SKM-1 (cell line): ENCODE data around the gene ALDH1B1.

ENCODE experiments used
- DNase-seq: peaks from one replicate; lab custom pipeline; 2025; ENCODE audit not compliant: unreplicated experiment; lab: John Stamatoyannopoulos, UW

ALDH1B1 gene

GRCh38 chr9:38392235-38393127 lies at the start of gene ALDH1B1:
ALDH1B1 (plus strand) TSS chr9:38392702; CDS start chr9:38395749, 3,047 bp downstream.
- peak; percentile 77 for DNase-seq

DNA sequence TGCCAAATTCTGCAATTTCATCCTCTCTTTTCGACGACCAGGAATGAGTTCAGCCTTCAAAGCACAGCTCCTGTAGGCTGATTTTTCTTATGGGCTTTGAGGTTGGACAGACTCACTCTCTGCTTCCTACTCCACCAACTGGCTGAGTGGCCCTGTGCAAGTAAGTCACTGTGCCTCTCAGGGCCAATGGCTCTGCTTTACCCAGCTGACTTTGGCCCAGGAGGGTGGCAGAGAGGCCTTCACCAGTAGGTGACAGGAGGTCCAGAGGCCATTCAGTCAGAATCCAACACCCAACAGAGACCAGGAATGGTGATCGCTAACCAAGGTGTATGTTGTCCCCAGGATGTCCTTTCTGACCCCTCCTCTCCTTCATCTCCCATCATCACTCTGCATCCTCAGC lies 49.5 kb upstream of the ALDH1B1 start:
- no peak for DNase-seq

DNA sequence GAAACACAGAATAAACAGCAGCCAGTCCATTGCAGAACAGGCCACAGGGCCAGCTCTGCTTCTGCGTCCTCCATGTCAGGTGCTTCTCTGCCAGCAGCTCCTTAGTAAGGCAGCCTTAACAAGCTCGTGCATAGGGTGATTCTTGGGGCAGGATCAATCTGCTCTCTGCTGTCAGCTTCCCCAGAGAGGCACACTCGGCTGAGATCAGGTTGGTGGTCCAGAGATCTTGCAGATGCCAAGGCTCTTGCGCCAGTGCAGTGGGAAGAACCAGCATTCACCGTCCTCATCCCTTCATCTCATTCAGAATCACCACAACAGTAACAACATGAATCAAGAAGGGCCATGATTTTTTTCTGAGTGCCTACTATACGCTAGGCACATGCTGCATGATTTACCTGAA lies 49.0 kb upstream of the ALDH1B1 start:
- DNase-seq, result no peak

GRCh38 chr9:38344566-38345324 lies 47.8 kb upstream of the ALDH1B1 start:
- no peak for DNase-seq

- no peak for DNase-seq
These were observed 46.4 kb upstream of the ALDH1B1 start for GRCh38 chr9:38345851-38346755.

- no peak for DNase-seq
These were observed 45.7 kb upstream of the ALDH1B1 start for GRCh38 chr9:38346811-38347210.

GRCh38 chr9:38347271-38347671 lies 45.2 kb upstream of the ALDH1B1 start:
- no peak for DNase-seq

- no peak for DNase-seq
These were observed 44.6 kb upstream of the ALDH1B1 start for GRCh38 chr9:38347946-38348345.

DNA sequence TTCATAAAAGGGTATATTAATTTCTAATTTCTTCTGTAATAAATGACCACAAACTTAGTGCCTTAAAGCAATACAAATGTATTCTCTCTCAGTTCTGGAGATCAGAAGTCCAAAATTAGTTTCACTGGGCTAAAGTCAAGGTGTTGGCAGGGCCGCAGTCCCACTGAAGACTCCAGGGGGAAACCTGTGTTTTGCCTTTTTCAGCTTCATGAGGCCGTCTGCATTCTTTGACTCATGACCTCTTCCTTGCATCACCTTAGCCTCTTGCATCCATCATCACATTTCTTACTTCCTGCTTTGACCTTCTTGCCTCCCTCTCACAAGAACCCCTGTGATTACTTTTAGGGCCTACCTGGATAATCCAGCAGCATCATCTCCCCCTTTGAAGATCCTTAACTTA lies 42.0 kb upstream of the ALDH1B1 start:
- DNase-seq, result no peak

GRCh38 chr9:38352530-38353328 lies 39.8 kb upstream of the ALDH1B1 start:
- no peak for DNase-seq

GRCh38 chr9:38355115-38355514 lies 37.4 kb upstream of the ALDH1B1 start:
- DNase-seq, result no peak

DNA sequence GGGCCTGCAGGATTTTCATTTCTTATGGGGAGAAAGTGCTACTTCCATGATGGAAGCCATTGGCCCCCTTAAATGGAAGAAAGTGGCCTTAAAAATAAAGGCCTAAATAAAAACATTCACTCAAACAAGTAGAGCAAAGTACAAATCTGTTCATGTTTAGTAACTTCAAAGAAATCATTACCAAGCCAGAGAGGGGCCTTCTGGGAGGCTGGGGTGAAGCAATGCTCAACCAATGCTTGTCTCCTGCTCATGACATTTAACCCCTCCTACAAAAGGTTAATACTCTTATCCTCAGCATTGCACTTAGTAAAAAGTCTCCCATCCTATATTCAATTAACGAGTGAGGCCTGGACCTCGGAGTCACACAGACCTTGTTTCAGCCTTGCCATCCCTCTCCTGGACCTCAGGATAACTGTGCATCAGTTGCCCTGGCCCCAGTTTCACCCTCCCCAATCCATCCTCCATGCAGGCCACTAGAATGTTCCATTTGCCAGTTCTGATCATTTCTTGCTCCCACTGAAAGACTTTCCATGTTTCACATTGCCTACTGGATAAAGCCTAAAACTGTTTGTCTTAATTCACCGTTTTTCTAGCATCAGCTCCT lies 36.9 kb upstream of the ALDH1B1 start:
- no peak for DNase-seq

- no peak for DNase-seq
These were observed 35.7 kb upstream of the ALDH1B1 start for GRCh38 chr9:38356851-38357250.

GRCh38 chr9:38357350-38358114 lies 35.0 kb upstream of the ALDH1B1 start:
- DNase-seq, result no peak

DNA sequence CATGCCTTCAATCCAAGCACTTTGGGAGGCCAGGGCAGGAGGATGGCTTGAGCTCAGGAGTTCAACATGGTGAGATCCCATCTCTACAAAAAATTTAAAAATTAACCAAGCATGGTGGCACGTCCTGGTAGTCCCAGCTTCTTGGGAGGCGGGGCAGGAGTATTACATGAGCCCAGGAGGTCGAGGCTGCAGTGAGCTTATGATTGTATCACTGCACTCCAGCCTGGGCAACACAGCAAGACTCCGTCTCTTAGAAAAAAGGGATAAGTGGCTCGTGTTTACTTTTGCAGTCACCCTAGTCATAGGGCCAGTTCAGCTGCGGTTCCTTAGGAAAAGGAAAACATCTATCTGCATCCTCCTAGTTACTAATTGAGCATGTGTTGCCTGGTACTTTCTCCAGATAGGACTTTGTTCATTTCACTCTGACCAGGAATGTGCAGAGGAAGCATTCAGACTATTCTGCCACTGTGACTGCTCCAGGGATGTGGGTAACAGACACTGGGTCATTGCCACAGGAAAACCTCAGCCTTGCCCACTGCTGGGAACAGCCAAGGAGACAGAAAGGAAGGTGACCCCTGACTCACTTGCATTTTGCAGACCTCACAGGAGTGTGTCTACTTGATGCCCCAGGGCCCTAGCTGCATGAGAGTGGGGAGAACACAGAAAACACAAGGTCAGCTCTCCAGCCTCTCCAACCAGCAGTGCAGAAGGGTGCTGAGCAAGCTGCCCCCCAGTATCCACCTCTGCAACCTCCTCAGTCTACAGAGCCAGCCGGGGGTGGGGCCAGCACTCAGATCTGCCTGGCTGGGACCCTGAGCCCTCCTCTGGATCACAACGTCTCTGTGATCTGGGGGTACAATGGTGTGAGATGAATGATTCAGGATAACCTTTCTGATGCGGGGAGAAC lies 33.9 kb upstream of the ALDH1B1 start:
- DNase-seq, result no peak

- DNase-seq, result no peak
These were observed 33.2 kb upstream of the ALDH1B1 start for GRCh38 chr9:38359297-38359653.

GRCh38 chr9:38359689-38360385 lies 32.7 kb upstream of the ALDH1B1 start:
- DNase-seq, result no peak
